SK-N-SH treated with all-trans-retinoic acid at 6 μM for 48 hours (cell line): ENCODE measurements around the gene IL4R.
"Not testable (repeated sequence)": the region's sequence is repeated elsewhere in the genome, so short reads cannot be mapped to it uniquely, and the experiment has no call there.

Experiments used
- ARNTL ChIP-seq: fragments of 450-650 bp; formaldehyde crosslinking; IDR thresholded peaks from 2 replicates; pipeline ENCODE4 v1.5.0; 2020; ENCODE audit warnings: low read depth, mild to moderate bottlenecking, moderate library complexity, borderline replicate concordance
- BACH2 ChIP-seq: fragments of 250-450 bp; sonication (Bioruptor Pico); IDR thresholded peaks from 2 replicates; pipeline ENCODE4 v1.9.0; 2021; ENCODE audit warnings: mild to moderate bottlenecking, borderline replicate concordance
- PPARA ChIP-seq: fragments of 250-450 bp; sonication (Bioruptor Pico); IDR thresholded peaks from 2 replicates; pipeline ENCODE4 v1.5.0; 2020; ENCODE audit warnings: mild to moderate bottlenecking, borderline replicate concordance
- TOX ChIP-seq: fragments of 250-450 bp; sonication (Bioruptor Pico); IDR thresholded peaks from 2 replicates; pipeline ENCODE4 v1.8.0; 2021; ENCODE audit warnings: mild to moderate bottlenecking, moderate library complexity, borderline replicate concordance
- ZFP3 ChIP-seq: fragments of 250-450 bp; sonication (Bioruptor Pico); IDR thresholded peaks from 2 replicates; pipeline ENCODE4 v1.5.0; 2020; ENCODE audit warnings: mild to moderate bottlenecking, moderate library complexity
- ZFP30 ChIP-seq: fragments of 450-650 bp; formaldehyde crosslinking; IDR thresholded peaks from 2 replicates; pipeline ENCODE4 v1.5.0; 2022; ENCODE audit warnings: mild to moderate bottlenecking, moderate library complexity
- ZNF70 ChIP-seq: fragments of 450-650 bp; formaldehyde crosslinking; IDR thresholded peaks from 2 replicates; pipeline ENCODE4 v1.5.0; 2020; ENCODE audit warnings: mild to moderate bottlenecking, moderate library complexity
- ZNF8 ChIP-seq: fragments of 450-650 bp; formaldehyde crosslinking; IDR thresholded peaks from 2 replicates; pipeline ENCODE4 v1.5.0; 2020; ENCODE audit warnings: mild to moderate bottlenecking, moderate library complexity
- TF ChIP-seq, protein P1 (sequence below): fragments of 250-450 bp; sonication (Bioruptor Pico); IDR thresholded peaks from 2 replicates; pipeline ENCODE4 v1.5.1; 2021; ENCODE audit warnings: mild to moderate bottlenecking, moderate library complexity
- TF ChIP-seq, protein P2 (sequence below): fragments of 250-450 bp; sonication (Bioruptor Pico); IDR thresholded peaks from 2 replicates; pipeline ENCODE4 v1.5.0; 2020; ENCODE audit warnings: mild to moderate bottlenecking, moderate library complexity
- TF ChIP-seq, protein P3 (sequence below): fragments of 250-450 bp; sonication (Bioruptor Pico); IDR thresholded peaks from 2 replicates; pipeline ENCODE4 v1.5.1; 2020; ENCODE audit warnings: low read depth, mild to moderate bottlenecking, moderate library complexity
- TF ChIP-seq, protein P4 (sequence below): fragments of 250-450 bp; sonication (Bioruptor Pico); IDR thresholded peaks from 2 replicates; pipeline ENCODE4 v1.8.0; 2020; ENCODE audit warnings: mild to moderate bottlenecking, moderate library complexity, borderline replicate concordance

DNA sequence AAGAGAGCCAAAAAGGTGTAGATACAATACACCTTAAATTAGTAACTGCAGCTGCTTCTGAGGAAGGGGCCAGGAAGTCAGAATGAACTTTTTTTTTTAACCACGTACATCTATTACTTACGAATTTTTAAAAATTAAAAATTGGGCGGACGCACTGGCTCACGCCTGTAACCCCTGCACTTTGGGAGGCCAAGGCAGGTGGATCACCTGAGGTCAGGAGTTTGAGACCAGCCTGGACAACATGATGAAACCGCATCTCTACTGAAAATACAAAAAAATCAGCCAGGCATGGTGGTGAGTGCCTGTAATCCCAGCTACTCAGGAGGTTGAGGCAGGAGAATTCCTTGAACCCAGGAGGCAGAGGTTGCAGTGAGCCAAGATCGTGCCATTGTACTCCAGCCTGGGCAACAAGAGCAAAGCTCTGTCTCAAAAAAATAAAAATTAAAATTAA, 39.3 kb upstream of the IL4R start:
- TF ChIP-seq, protein P1, sequence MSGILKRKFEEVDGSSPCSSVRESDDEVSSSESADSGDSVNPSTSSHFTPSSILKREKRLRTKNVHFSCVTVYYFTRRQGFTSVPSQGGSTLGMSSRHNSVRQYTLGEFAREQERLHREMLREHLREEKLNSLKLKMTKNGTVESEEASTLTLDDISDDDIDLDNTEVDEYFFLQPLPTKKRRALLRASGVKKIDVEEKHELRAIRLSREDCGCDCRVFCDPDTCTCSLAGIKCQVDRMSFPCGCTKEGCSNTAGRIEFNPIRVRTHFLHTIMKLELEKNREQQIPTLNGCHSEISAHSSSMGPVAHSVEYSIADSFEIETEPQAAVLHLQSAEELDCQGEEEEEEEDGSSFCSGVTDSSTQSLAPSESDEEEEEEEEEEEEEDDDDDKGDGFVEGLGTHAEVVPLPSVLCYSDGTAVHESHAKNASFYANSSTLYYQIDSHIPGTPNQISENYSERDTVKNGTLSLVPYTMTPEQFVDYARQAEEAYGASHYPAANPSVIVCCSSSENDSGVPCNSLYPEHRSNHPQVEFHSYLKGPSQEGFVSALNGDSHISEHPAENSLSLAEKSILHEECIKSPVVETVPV (CRISPR knock-in tag), result not testable (repeated sequence)
- TF ChIP-seq, protein P2, sequence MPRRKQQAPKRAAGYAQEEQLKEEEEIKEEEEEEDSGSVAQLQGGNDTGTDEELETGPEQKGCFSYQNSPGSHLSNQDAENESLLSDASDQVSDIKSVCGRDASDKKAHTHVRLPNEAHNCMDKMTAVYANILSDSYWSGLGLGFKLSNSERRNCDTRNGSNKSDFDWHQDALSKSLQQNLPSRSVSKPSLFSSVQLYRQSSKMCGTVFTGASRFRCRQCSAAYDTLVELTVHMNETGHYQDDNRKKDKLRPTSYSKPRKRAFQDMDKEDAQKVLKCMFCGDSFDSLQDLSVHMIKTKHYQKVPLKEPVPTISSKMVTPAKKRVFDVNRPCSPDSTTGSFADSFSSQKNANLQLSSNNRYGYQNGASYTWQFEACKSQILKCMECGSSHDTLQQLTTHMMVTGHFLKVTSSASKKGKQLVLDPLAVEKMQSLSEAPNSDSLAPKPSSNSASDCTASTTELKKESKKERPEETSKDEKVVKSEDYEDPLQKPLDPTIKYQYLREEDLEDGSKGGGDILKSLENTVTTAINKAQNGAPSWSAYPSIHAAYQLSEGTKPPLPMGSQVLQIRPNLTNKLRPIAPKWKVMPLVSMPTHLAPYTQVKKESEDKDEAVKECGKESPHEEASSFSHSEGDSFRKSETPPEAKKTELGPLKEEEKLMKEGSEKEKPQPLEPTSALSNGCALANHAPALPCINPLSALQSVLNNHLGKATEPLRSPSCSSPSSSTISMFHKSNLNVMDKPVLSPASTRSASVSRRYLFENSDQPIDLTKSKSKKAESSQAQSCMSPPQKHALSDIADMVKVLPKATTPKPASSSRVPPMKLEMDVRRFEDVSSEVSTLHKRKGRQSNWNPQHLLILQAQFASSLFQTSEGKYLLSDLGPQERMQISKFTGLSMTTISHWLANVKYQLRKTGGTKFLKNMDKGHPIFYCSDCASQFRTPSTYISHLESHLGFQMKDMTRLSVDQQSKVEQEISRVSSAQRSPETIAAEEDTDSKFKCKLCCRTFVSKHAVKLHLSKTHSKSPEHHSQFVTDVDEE, result not testable (repeated sequence)
- TF ChIP-seq, protein P3, sequence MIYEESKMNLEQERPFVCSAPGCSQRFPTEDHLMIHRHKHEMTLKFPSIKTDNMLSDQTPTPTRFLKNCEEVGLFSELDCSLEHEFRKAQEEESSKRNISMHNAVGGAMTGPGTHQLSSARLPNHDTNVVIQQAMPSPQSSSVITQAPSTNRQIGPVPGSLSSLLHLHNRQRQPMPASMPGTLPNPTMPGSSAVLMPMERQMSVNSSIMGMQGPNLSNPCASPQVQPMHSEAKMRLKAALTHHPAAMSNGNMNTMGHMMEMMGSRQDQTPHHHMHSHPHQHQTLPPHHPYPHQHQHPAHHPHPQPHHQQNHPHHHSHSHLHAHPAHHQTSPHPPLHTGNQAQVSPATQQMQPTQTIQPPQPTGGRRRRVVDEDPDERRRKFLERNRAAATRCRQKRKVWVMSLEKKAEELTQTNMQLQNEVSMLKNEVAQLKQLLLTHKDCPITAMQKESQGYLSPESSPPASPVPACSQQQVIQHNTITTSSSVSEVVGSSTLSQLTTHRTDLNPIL (CRISPR knock-in tag), result not testable (repeated sequence)
- TF ChIP-seq, protein P4, sequence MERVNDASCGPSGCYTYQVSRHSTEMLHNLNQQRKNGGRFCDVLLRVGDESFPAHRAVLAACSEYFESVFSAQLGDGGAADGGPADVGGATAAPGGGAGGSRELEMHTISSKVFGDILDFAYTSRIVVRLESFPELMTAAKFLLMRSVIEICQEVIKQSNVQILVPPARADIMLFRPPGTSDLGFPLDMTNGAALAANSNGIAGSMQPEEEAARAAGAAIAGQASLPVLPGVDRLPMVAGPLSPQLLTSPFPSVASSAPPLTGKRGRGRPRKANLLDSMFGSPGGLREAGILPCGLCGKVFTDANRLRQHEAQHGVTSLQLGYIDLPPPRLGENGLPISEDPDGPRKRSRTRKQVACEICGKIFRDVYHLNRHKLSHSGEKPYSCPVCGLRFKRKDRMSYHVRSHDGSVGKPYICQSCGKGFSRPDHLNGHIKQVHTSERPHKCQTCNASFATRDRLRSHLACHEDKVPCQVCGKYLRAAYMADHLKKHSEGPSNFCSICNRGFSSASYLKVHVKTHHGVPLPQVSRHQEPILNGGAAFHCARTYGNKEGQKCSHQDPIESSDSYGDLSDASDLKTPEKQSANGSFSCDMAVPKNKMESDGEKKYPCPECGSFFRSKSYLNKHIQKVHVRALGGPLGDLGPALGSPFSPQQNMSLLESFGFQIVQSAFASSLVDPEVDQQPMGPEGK, result not testable (repeated sequence)
- TF ChIP-seq ZNF8; ZNF70 (CRISPR knock-in tag); BACH2 (CRISPR knock-in tag); ZFP3; TOX (CRISPR knock-in tag); PPARA; ARNTL (CRISPR knock-in tag); ZFP30 (CRISPR knock-in tag): not testable (repeated sequence)
